ENCODE data around the gene CDYL.

DNA sequence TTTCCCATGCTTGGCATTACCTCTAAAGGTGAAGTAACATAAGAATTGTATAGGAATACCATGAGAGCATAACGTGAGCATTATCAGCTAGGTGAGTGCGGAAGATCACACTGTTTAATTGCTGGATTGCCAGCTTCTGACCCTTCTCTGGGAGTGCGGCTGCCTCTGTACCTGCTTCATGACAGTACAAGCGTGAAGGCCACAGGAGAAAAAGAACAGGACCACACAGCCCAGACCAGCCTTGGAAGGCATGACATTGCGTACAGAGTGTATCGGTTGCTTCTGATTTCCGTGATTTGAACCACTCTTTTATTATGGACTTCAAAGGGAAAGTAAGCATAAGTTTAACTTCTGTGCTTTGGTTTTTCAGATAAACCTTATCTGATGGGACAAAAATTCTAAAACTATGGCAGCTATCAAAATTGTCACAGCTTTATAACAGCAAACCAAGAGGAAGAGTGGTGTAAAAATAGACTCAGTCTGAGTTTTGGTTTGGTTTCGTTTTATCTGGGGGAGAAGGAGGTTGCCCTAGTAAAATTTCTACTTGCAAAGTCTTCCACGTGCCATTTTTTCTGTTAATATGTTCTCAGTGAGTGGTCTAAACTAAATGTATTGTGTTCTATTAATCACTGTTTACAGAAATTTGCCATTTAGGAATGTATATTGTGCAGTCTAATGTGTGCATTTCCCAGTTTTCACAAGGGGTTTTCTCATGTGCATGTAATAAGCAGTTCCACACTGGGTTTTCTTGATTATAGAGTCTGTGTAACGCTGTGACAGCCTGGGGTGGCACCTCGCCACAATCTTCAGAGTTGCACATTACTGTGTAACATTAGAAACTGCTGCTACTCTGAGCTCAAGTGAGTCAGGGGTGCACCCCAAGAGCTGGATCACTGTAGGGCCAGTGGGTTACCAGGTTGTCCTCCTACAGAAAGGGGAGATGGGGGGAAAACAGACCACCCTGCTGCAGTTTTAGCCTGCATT is 130.4 kb downstream of the CDYL start:
- TF ChIP-seq, protein P1, sequence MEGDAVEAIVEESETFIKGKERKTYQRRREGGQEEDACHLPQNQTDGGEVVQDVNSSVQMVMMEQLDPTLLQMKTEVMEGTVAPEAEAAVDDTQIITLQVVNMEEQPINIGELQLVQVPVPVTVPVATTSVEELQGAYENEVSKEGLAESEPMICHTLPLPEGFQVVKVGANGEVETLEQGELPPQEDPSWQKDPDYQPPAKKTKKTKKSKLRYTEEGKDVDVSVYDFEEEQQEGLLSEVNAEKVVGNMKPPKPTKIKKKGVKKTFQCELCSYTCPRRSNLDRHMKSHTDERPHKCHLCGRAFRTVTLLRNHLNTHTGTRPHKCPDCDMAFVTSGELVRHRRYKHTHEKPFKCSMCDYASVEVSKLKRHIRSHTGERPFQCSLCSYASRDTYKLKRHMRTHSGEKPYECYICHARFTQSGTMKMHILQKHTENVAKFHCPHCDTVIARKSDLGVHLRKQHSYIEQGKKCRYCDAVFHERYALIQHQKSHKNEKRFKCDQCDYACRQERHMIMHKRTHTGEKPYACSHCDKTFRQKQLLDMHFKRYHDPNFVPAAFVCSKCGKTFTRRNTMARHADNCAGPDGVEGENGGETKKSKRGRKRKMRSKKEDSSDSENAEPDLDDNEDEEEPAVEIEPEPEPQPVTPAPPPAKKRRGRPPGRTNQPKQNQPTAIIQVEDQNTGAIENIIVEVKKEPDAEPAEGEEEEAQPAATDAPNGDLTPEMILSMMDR (conservative IDR thresholded peaks at IDR 0.05; ENCODE audit: low read depth, low read length): no peak
- no peak for TF ChIP-seq RFX5 (IDR thresholded peaks at IDR 0.05; ENCODE audit: low read depth, low read length)

All from IMR-90 (cell line).